DMS153 treated with DMSO at 0.1 percent for 48 hours (cell line): ENCODE data around the gene C1orf56.
A peak's percentile ranks its signal among the peaks of the same experiment; 100 is the strongest.
"Not testable (repeated sequence)": the region's sequence is repeated elsewhere in the genome, so short reads cannot be mapped to it uniquely, and the experiment has no call there.

ENCODE experiments used
- DNase-seq: peaks from one replicate; lab custom pipeline; 2025; ENCODE audit not compliant: unreplicated experiment; lab: John Stamatoyannopoulos, UW

The C1orf56 gene

DNA sequence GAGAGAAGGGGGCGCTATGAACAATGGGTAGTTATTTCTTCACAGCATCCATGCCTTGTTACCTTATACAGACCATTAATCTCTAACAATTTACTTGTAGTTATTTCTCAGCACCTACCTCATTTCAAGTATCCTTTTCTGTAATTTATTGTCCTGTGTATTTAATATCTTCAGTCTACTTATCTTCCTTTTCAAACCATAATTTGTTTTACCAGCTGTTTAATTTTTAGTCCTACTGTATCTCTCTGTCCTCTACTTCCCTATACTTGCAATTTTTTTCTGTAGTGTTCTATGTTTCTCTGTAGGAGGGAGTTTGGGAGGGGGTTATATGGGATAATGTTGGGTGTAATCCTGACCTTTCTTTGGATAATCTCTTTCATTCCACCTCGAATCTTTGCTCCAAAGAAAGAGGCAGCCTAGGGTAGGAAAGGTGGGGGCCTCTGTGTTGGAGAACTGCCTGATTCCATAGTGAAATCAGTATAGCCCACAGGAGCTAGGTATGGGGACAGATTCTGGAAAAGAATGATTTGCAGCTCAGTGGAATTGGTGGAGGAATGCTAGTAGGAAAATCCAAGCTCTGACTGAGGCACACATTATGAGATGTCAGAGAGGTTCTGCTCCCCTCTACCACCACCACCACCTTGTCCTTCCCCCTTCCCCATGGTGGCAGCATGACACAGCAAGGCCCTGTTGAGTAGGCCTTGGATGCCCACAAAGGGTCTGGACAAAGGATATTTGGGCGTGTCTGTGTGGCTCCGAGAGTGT, 13.3 kb downstream of the C1orf56 start:
- DNase-seq: peak; percentile 64

DNA sequence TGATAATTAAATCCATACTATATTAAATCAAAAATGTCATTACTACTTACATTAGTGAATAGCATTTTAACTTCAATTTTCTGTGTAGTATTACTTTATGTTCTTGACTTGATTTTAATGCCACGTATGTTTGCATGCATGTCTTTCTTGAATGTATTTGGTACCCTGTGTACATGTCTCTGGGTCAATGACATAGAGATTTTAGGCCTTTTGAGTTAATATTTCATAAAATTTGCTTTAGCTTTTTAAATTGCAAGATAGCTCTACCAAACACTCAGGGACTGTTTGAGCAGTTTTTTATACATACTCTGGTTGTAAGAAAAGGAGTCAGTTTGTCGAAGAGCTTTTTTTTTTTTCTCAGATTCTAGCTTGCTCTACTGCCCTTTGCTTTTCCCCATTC, 14.2 kb downstream of the C1orf56 start:
- DNase-seq: no peak

- DNase-seq: no peak
Observed at GRCh38 chr1:151062741-151063371, 15.3 kb downstream of the C1orf56 start.

GRCh38 chr1:151065089-151065645, 17.6 kb downstream of the C1orf56 start:
- DNase-seq: no peak

- DNase-seq: no peak
Observed at GRCh38 chr1:151067185-151067584, 19.6 kb downstream of the C1orf56 start.

DNA sequence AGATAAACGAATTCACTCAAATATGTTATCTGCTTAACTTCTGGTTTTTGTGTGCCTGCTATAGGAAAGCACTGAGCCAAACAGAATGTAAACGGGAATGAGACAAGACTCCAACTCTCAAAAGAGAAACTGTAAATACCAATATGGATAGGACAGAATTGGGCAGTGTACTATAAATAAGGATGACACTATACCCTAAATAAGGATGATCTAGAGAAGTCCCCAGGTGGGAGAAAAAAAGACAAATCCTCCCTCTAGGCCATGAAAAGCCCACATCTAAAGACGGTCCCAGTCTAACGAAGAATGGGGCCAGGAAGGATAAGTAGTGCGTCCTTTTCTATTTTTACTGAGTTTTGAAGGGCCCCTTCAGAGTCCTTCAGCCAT, 21.5 kb downstream of the C1orf56 start:
- DNase-seq: no peak

- DNase-seq: peak; percentile 92
Observed at GRCh38 chr1:151070474-151071276, 23.1 kb downstream of the C1orf56 start, which contains the start of gene GABPB2. Gene GABPB2 (plus strand): TSS chr1:151070761. CDS start chr1:151088190, 17,429 bp downstream.

DNA sequence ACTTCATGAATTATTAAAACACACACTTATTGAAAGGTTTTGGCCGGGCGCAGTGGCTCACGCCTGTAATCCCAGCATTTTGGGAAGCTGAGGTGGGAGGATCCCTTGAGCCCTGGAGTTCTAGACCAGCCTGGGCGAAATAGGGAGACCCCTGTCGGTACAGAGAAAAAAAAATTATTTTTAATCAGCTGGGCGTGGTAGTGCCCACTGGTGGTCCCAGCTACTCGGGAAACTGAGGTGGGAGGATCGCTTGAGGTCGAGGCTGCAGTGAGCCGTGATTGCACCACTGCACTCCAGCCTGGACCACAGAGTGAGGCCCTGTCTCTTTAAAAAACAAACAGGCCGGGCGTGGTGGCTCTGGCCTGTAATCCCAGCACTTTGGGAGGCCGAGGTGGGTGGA, 24.7 kb downstream of the C1orf56 start:
- DNase-seq: no peak

GRCh38 chr1:151085953-151086559, 38.5 kb downstream of the C1orf56 start:
- no peak for DNase-seq

- DNase-seq: not testable (repeated sequence)
Observed at GRCh38 chr1:151097426-151097825, 49.9 kb downstream of the C1orf56 start.

DNA sequence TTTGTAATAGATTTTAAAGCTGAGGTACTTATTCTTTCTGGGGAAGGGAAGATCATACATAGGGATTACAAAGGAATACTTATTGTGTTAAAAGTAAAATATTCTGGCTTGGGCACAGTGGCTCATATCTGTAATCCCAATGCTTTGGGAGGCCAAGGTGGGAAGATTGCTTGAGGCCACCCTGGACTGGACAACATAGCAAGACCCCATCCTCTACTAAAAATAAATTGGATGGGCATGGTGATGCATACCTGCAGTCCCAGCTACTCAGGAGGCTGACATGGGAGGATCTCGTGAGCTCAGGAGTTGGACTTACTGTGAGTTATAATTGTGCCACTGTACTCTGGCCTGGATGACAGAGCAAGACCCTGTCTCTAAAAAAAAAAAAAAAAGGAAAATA, 50.6 kb downstream of the C1orf56 start:
- DNase-seq: no peak
